Psoas muscle (tissue), 8 donors: ENCODE measurements around the gene RBP2. TPM values are rescaled to one million over a fixed set of nuclear protein-coding genes. Genes with fewer than 3 reads are reported as not detected.

ENCODE experiments used
- ATAC-seq, 4 donors: fragments of 200-7000 bp; cut with Tn5 transposase; one replicate each; pipeline ENCODE4 v1.9.1; 2020; ENCODE audit warnings: moderate library complexity in 3 of 4, mild to moderate bottlenecking in 2 of 4
- DNase-seq, 2 donors: peaks; one replicate each; pipeline ENCODE4 v3.0.0-alpha.2; 2020
- H3K27ac ChIP-seq: fragments of 200-600 bp; one replicate; pipeline ENCODE4 v1.8.0; 2022
- H3K27me3 ChIP-seq, 3 donors: fragments of 200-600 bp in 1 of 3; one replicate each; pipeline versions ENCODE4 v1.6.1 to v1.8.0; 2013 to 2022; ENCODE audit warnings: low read length in 2 of 3, mild to moderate bottlenecking in 2 of 3, moderate library complexity in 1 of 3; ENCODE audit not compliant: insufficient read depth in 3 of 3
- H3K36me3 ChIP-seq, 2 donors: fragments of 200-600 bp in 1 of 2; one replicate each; pipeline versions ENCODE4 v1.6.1 to v1.8.0; 2013 to 2022; ENCODE audit warnings: low read depth in 1 of 2, mild to moderate bottlenecking in 1 of 2, moderate library complexity in 1 of 2; ENCODE audit not compliant: insufficient read depth in 1 of 2
- H3K4me1 ChIP-seq: fragments of 200-600 bp; one replicate; pipeline ENCODE4 v1.8.0; 2022
- H3K4me3 ChIP-seq: fragments of 200-600 bp; one replicate; pipeline ENCODE4 v1.8.0; 2022; ENCODE audit warnings: mild to moderate bottlenecking
- H3K9me3 ChIP-seq: fragments of 200-600 bp; one replicate; pipeline ENCODE4 v1.8.0; 2022
- CTCF ChIP-seq: fragments of 200-600 bp; IDR thresholded peaks from one replicate; pipeline ENCODE4 v1.8.0; 2022; ENCODE audit warnings: antibody characterized with exemption
- WGBS, 3 donors: extraction: QIAGEN DNeasy Blood & Tissue Kit; methylation state at CpG; one replicate each; pipeline versions ENCODE4 v1.1.6 to v1.1.7; 2013; 5-methylcytosine and 5-hydroxymethylcytosine counted together
- intact Hi-C, 2 donors: fragments of 100-400 bp; cut with DNase I; formaldehyde crosslinking; loops; one replicate each; pipeline versions ENCODE4 v1.11.0 to v1.14.2; 2022
- polyA plus RNA-seq, 3 donors: library from polyadenylated mRNA; stranded (reverse); fragments of 200-250 nt; gene quantifications; one replicate each; pipeline ENCODE4 v1.2.3, GENCODE V29; 2013
- total RNA-seq, 4 donors: library from RNA; stranded (reverse); fragmentation: NEBNext Ultra II Directional in 2 of 4; extraction: Animal tissue kit (Norgen Biotek cat#: 25700) in 2 of 4; gene quantifications; one replicate each; pipeline versions ENCODE4 v1.2.1 to v1.2.4, GENCODE V29; 2021 to 2023
- donor health status: healthy with polysubstance abuse.
- donor health status: DM: no; HTN: no; CAD: no; lungs with moderate emphysema.
- donor health status: Bipolar disorder and iron deficiency.
- donor health status: healthy.
- donor health status: DM: yes; HTN: yes; CAD: no.
- donor health status: DM: no; HTN: no; CAD: no.
- donor health status: DM: no; HTN: no; CAD: no.
- donor health status: DM: yes; HTN: yes; CAD: no.

RBP2 gene
- total and polyA plus RNA-seq, 7 donors = 0.59 to 2.7 TPM; not detected in 5

DNA sequence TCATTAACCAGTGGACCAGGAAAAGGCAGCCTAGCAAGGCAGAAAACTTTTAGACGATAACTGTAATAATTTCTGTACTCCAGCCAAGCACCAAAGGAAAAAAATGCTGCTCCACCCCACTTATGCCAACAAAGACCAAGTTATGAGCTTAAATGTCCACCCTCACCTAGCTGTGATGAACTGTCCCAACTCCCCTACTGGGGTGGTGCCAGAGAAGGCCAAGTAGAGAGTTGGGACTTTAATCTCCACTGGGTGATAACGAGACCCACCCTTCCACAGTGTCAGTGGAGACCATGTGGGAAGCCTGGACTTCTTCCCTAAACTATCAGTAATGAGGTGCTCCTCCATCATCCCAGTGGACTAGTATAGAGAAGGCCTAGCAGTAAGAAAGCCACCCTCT is 53.1 kb downstream of the RBP2 start:
- Histone ChIP-seq H3K36me3 (peaks cover 0 to 19% of the 10 kb centered on the region in 2 donors), H3K4me3 (no peak overlapping the region), H3K4me1 (peaks cover 8% of the 10 kb centered on the region), H3K27ac (no peak overlapping the region), H3K27me3 (no peaks in the 10 kb centered on the region), H3K9me3 (no peaks in the 10 kb centered on the region)
- 63 to 81% (median 64%) methylated on average over 2 of the region's 2 CpGs for WGBS, 3 donors
- no peak for TF ChIP-seq CTCF
- intact Hi-C loops = loop anchor here (10.0 kb wide), 3 partner anchors 252 to 1442 kb away; partner anchors contain the start of genes CLSTN2 (in 1 of the 2) and NMNAT3 (in 1 of the 2)
- DNase-seq = no peak
- no peak for ATAC-seq

DNA sequence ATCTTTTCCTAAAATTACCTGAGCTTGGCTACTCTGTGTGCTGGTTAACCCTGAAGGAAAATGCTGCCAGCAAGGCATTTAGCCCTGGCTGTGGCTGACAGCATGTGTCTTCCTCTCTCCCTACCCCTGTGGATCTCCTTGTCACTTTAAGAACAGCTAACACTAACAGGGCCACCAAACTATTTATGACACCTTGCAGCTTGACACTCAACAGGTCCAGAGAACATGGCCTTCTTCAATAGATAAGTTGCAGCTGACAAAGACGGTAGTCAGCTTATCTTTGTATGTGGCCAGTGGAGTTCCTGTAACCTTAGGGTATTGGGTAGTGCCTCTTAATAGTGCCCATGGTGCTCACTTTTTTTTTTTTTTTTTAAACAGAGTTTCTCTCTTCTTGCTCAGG is 54.9 kb downstream of the RBP2 start:
- Histone ChIP-seq H3K4me3 (no peak overlapping the region), H3K27me3 (no peaks in the 10 kb centered on the region), H3K27ac (no peak overlapping the region), H3K4me1 (peaks cover 8% of the 10 kb centered on the region), H3K9me3 (peaks cover 9% of the 10 kb centered on the region), H3K36me3 (peaks cover 0 to 19% of the 10 kb centered on the region in 2 donors)
- TF ChIP-seq CTCF = no peak
- intact Hi-C loops = loop anchor here (10.0 kb wide), 3 partner anchors 253 to 1443 kb away; partner anchors contain the start of genes CLSTN2 (in 1 of the 2) and NMNAT3 (in 1 of the 2)
- ATAC-seq (peak in 1 of 4 donors; percentile 33), DNase-seq (no peak)
- 16 to 48% (median 42%) methylated on average over 1 of the region's 1 CpG for WGBS, 3 donors

GRCh38 chr3:139421040-139421439 is 55.3 kb downstream of the RBP2 start:
- no peak for ATAC-seq
- intact Hi-C loops = loop anchor here (10.0 kb wide), 3 partner anchors 254 to 1444 kb away; partner anchors contain the start of genes CLSTN2 (in 1 of the 2) and NMNAT3 (in 1 of the 2)

GRCh38 chr3:139418144-139418543 is 58.2 kb downstream of the RBP2 start:
- Histone ChIP-seq H3K4me3 (no peak overlapping the region), H3K27ac (no peak overlapping the region), H3K36me3 (no peaks in the 10 kb centered on the region), H3K9me3 (peaks cover 17% of the 10 kb centered on the region), H3K4me1 (peaks cover 10% of the 10 kb centered on the region), H3K27me3 (no peaks in the 10 kb centered on the region)
- TF ChIP-seq CTCF = no peak
- ATAC-seq (no peak), DNase-seq (no peak)
- intact Hi-C loops = no loop called here
- WGBS, 3 donors = 90 to 95% (median 91%) methylated on average over 2 of the region's 2 CpGs

More at GRCh38 chr3:139421040-139421439, 55.3 kb downstream of the RBP2 start:
- Histone ChIP-seq H3K27me3 (no peaks in the 10 kb centered on the region), H3K9me3 (peaks cover 13% of the 10 kb centered on the region), H3K27ac (no peak overlapping the region), H3K4me3 (no peak overlapping the region), H3K4me1 (peaks cover 8% of the 10 kb centered on the region), H3K36me3 (peaks cover 0 to 19% of the 10 kb centered on the region in 2 donors)
- 27 to 53% (median 35%) methylated on average over 1 of the region's 1 CpG for WGBS, 3 donors
- no peak for TF ChIP-seq CTCF
- no peak for DNase-seq

GRCh38 chr3:139416275-139416674 is 60.0 kb downstream of the RBP2 start:
- ATAC-seq (no peak), DNase-seq (no peak)
- H3K4me1 ChIP-seq = peaks cover 6% of the 10 kb centered on the region
- peaks cover 32% of the 10 kb centered on the region for H3K9me3 ChIP-seq
- no peaks in the 10 kb centered on the region for H3K36me3 ChIP-seq
- no peak for TF ChIP-seq CTCF
- no peak overlapping the region for H3K27ac ChIP-seq
- no peak overlapping the region for H3K4me3 ChIP-seq
- intact Hi-C loops = no loop called here
- 95 to 100% (median 97%) methylated on average over 1 of the region's 1 CpG for WGBS, 3 donors
- H3K27me3 ChIP-seq = no peaks in the 10 kb centered on the region
